OCI-LY1 (cell line): ENCODE measurements around the gene MYOF.

ENCODE experiments used
- H2AFZ ChIP-seq: fragments of 200-600 bp; sonication (generic), shearing (Covaris generic); 2 replicates; pipeline ENCODE4 v1.6.0; 2014; ENCODE audit warnings: antibody characterized with exemption, mild to moderate bottlenecking, low read length
- H3F3A ChIP-seq: fragments of 200-600 bp; sonication (generic), shearing (Covaris generic); 2 replicates; pipeline ENCODE4 v1.6.0; 2014; ENCODE audit warnings: mild to moderate bottlenecking, antibody characterized with exemption, low read length, moderate library complexity; ENCODE audit not compliant: insufficient read depth
- H3K27ac ChIP-seq: fragments of 200-600 bp; sonication (generic); 2 replicates; pipeline ENCODE4 v1.5.1; 2014; ENCODE audit warnings: low read length, mixed run types, mild to moderate bottlenecking, low read depth; ENCODE audit not compliant: poor library complexity, severe bottlenecking
- H3K27me3 ChIP-seq: fragments of 200-600 bp; sonication (generic); 2 replicates; pipeline ENCODE4 v1.6.0; 2014; ENCODE audit warnings: antibody characterized with exemption, mild to moderate bottlenecking, low read length, moderate library complexity; ENCODE audit not compliant: insufficient read depth
- H3K36me3 ChIP-seq: fragments of 200-600 bp; sonication (generic); 2 replicates; pipeline ENCODE4 v1.6.1; 2014; ENCODE audit warnings: mild to moderate bottlenecking, antibody characterized with exemption, low read length, moderate library complexity, mixed read lengths; ENCODE audit not compliant: insufficient read depth
- H3K4me1 ChIP-seq: fragments of 200-600 bp; sonication (generic); 2 replicates; pipeline ENCODE4 v1.5.1; 2014; ENCODE audit warnings: mild to moderate bottlenecking, low read length, moderate library complexity; ENCODE audit not compliant: insufficient read depth, severe bottlenecking
- H3K4me2 ChIP-seq: fragments of 200-600 bp; sonication (generic), shearing (Covaris generic); 2 replicates; pipeline ENCODE4 v1.6.1; 2014; ENCODE audit warnings: low read length
- H3K4me3 ChIP-seq: fragments of 200-600 bp; sonication (generic); 2 replicates; pipeline ENCODE4 v1.5.1; 2014; ENCODE audit warnings: low read length, low read depth, mild to moderate bottlenecking, mixed read lengths; ENCODE audit not compliant: poor library complexity, severe bottlenecking
- H3K79me2 ChIP-seq: fragments of 200-600 bp; shearing (Covaris generic); 2 replicates; pipeline ENCODE4 v1.6.1; 2016; ENCODE audit warnings: mixed run types, low read length, mixed read lengths; ENCODE audit not compliant: insufficient read depth
- H3K9ac ChIP-seq: fragments of 200-600 bp; sonication (generic), shearing (Covaris generic); 2 replicates; pipeline ENCODE4 v1.6.1; 2014; ENCODE audit warnings: mild to moderate bottlenecking, low read length, mixed read lengths
- H3K9me2 ChIP-seq: fragments of 200-600 bp; sonication (generic), shearing (Covaris generic); 2 replicates; pipeline ENCODE4 v1.6.1; 2014; ENCODE audit warnings: low read depth, mild to moderate bottlenecking, low read length, mixed read lengths
- H3K9me3 ChIP-seq: fragments of 200-600 bp; shearing (Covaris generic); 2 replicates; pipeline ENCODE4 v1.6.1; 2014; ENCODE audit warnings: low read length, mixed read lengths
- H4K20me1 ChIP-seq: fragments of 200-600 bp; sonication (generic), shearing (Covaris generic); 2 replicates; pipeline ENCODE4 v1.6.0; 2016; ENCODE audit warnings: mild to moderate bottlenecking, low read length; ENCODE audit not compliant: insufficient read depth
- CTCF ChIP-seq: fragments of 200-600 bp; sonication (generic), shearing (Covaris generic); IDR thresholded peaks from 2 replicates; pipeline ENCODE4 v1.5.1; 2017; ENCODE audit warnings: mild to moderate bottlenecking, antibody characterized with exemption, low read length, moderate library complexity, mixed read lengths
- EZH2 ChIP-seq: fragments of 200-600 bp; sonication (generic), shearing (Covaris generic); IDR thresholded peaks from 2 replicates; pipeline ENCODE4 v1.8.0; 2017; ENCODE audit warnings: borderline replicate concordance, mixed run types, mild to moderate bottlenecking, antibody characterized with exemption, low read length, moderate library complexity, mixed read lengths

Gene MYOF

DNA sequence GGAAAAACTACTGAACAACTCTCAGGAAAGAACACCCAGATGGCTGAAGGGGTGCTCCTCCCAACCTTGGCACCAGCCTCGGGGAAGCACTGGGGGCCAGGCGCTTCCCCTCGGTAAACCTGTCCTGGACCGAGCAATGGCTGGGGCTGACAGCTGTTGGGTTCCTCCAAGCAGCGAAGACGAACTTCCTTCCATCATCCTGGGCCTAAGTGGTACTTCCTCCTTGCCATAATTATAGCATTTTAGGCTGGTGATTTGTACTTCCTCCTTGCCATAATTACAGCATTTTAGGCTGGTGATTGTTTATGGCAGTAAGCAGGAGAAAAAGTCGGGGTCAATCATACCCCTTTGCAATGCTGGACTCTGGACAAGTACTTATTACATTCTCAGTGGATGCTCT, 69.3 kb downstream of the MYOF start:
- Histone ChIP-seq H3K9ac (no peak overlapping the region), H3K9me2 (no peaks in the 10 kb centered on the region), H3F3A (no peaks in the 10 kb centered on the region), H3K9me3 (no peaks in the 10 kb centered on the region), H2AFZ (no peak overlapping the region), H3K4me2 (no peak overlapping the region), H3K27ac (no peak overlapping the region), H3K79me2 (no peaks in the 10 kb centered on the region), H4K20me1 (no peaks in the 10 kb centered on the region), H3K36me3 (no peaks in the 10 kb centered on the region), H3K27me3 (no peaks in the 10 kb centered on the region), H3K4me3 (no peak overlapping the region), H3K4me1 (no peaks in the 10 kb centered on the region)
- no peak for TF ChIP-seq CTCF
- no peak for TF ChIP-seq EZH2

DNA sequence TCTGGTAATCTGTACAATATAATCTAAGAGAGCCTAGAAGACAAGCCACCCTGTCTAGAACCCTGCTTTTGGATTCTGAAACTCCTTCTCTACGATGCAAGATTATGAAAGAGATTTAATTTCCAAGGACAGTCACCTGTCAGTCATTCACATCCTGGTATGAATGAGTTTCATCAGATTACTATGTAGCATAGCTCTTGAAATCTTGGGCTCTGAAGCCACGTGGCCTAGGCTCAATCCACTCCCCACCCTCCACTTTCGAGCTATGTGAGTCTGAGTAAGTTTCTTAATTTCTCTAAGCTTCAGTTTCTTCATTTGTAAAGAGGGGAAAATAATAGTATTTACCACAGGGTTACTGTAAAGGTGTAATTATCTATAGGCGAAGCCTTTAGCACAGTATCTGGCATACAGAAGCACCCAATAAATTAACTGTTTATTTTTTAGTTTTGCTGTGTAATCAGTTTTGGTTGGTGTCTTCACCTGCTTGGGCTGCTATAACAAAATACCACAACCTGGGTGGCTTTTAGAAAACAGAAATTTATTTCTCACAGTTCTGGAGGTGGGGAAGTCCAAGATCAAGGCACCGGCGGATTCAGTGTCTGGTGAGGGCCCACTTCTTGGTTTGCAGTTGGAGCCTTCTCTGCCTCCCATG, 71.3 kb downstream of the MYOF start:
- Histone ChIP-seq H3K27ac (no peak overlapping the region), H3K4me2 (no peak overlapping the region), H3K9ac (no peak overlapping the region), H4K20me1 (no peaks in the 10 kb centered on the region), H3K4me3 (no peak overlapping the region), H3K79me2 (no peaks in the 10 kb centered on the region), H3K27me3 (no peaks in the 10 kb centered on the region), H3K36me3 (no peaks in the 10 kb centered on the region), H3F3A (no peaks in the 10 kb centered on the region), H2AFZ (no peak overlapping the region), H3K9me2 (no peaks in the 10 kb centered on the region), H3K4me1 (no peaks in the 10 kb centered on the region), H3K9me3 (no peaks in the 10 kb centered on the region)
- no peak for TF ChIP-seq CTCF
- no peak for TF ChIP-seq EZH2

DNA sequence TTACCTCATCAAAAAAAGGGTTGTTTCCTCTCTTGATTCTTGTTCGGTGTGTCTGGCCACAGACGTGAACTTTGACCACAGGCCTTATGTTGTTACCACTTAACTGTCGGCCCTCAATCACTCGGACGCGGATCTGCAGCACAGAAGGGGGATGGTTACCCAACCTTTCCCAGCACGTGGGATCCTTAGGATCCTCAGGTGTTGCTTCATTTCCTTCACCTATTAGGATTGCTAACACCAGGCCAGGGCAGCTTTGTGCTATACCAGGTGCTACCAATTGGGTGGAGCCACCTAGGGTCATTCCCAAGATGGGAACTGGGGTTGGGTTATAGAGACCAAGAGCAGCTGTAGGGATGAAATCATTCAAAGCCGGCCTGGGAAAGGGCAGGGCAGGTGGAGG, 73.4 kb downstream of the MYOF start:
- Histone ChIP-seq H3K4me1 (no peaks in the 10 kb centered on the region), H3K36me3 (no peaks in the 10 kb centered on the region), H3K27ac (no peak overlapping the region), H3K4me3 (no peak overlapping the region), H3K27me3 (no peaks in the 10 kb centered on the region), H3K9ac (no peak overlapping the region), H3K4me2 (no peak overlapping the region), H4K20me1 (no peaks in the 10 kb centered on the region), H3F3A (no peaks in the 10 kb centered on the region), H3K9me3 (no peaks in the 10 kb centered on the region), H3K79me2 (no peaks in the 10 kb centered on the region), H3K9me2 (no peaks in the 10 kb centered on the region), H2AFZ (no peak overlapping the region)
- no peak for TF ChIP-seq CTCF
- TF ChIP-seq EZH2: no peak
